CD4-positive, alpha-beta T cell (primary cell): ENCODE results near the gene CLIC4. TPM values are rescaled to one million over a fixed set of nuclear protein-coding genes. Genes with fewer than 3 reads are reported as not detected.

Experiments
- ATAC-seq: fragments of 200-7000 bp; cut with Tn5 transposase; one replicate; pipeline ENCODE4 v1.10.0; 2022; ENCODE audit warnings: mild to moderate bottlenecking; ENCODE audit not compliant: poor library complexity
- CTCF ChIA-PET: fragments of 350-600 bp; sonication (Branson Sonifier 250); formaldehyde crosslinking; loops from one replicate; lab custom pipeline; 2021; ENCODE audit warnings: antibody characterized with exemption, inconsistent platforms; lab: Charles Lee
- POLR2A ChIA-PET: fragments of 350-600 bp; sonication (Branson Sonifier 250); formaldehyde crosslinking; loops from one replicate; lab custom pipeline; 2021; ENCODE audit warnings: antibody characterized with exemption, inconsistent platforms; lab: Charles Lee
- DNase-seq, 14 experiments: peaks; one replicate each; pipeline ENCODE4 v3.0.0-alpha.2; 2013 to 2020; ENCODE audit warnings: mixed read lengths in 2 of 14
- H3K27ac ChIP-seq, 2 donors: one replicate each; pipeline versions ENCODE4 v1.5.1 to v1.7.0; 2013; ENCODE audit warnings: low read length in 2 of 2, low read depth in 1 of 2, mild to moderate bottlenecking in 1 of 2
- H3K27me3 ChIP-seq, 2 experiments: 1 replicate in 1 of 2; 2 replicates in 1 of 2; pipeline versions ENCODE4 v1.6.1 to v1.7.0; 2013; ENCODE audit warnings: low read length in 2 of 2, control low read depth in 1 of 2, mild to moderate bottlenecking in 1 of 2, moderate library complexity in 1 of 2; ENCODE audit not compliant: insufficient read depth in 2 of 2, control insufficient read depth in 1 of 2
- H3K36me3 ChIP-seq: one replicate; pipeline ENCODE4 v1.6.1; 2013; ENCODE audit warnings: low read length, control low read depth; ENCODE audit not compliant: insufficient read depth
- H3K4me1 ChIP-seq: one replicate; pipeline ENCODE4 v1.6.1; 2013; ENCODE audit warnings: low read length, control low read depth; ENCODE audit not compliant: insufficient read depth
- H3K4me3 ChIP-seq: one replicate; pipeline ENCODE4 v1.5.1; 2013; ENCODE audit warnings: mild to moderate bottlenecking, low read length, moderate library complexity
- H3K9me3 ChIP-seq, 2 experiments: 1 replicate in 1 of 2; 2 replicates in 1 of 2; pipeline versions ENCODE4 v1.6.1 to v1.7.0; 2013; ENCODE audit warnings: low read length in 2 of 2, mild to moderate bottlenecking in 2 of 2, control low read depth in 1 of 2, moderate library complexity in 1 of 2; ENCODE audit not compliant: control insufficient read depth in 1 of 2, insufficient read depth in 1 of 2
- H3K27ac Mint-ChIP-seq: one replicate; pipeline ENCODE4 v1.8.0; 2020; ENCODE audit warnings: mixed read lengths
- H3K27me3 Mint-ChIP-seq: one replicate; pipeline ENCODE4 v1.8.0; 2021; ENCODE audit warnings: mixed read lengths
- H3K36me3 Mint-ChIP-seq: one replicate; pipeline ENCODE4 v1.8.0; 2021; ENCODE audit warnings: low read depth, mixed read lengths
- H3K4me1 Mint-ChIP-seq: one replicate; pipeline ENCODE4 v1.8.0; 2021; ENCODE audit warnings: low read depth, mixed read lengths
- H3K4me3 Mint-ChIP-seq: one replicate; pipeline ENCODE4 v1.8.0; 2020; ENCODE audit warnings: mild to moderate bottlenecking, mixed read lengths
- H3K9me3 Mint-ChIP-seq: one replicate; pipeline ENCODE4 v1.8.0; 2020; ENCODE audit warnings: mixed read lengths
- CTCF ChIP-seq: fragments of 200-600 bp; IDR thresholded peaks from one replicate; pipeline ENCODE4 v1.8.0; 2022; ENCODE audit warnings: antibody characterized with exemption, mild to moderate bottlenecking
- intact Hi-C, 2 experiments: fragments of 100-400 bp; cut with DNase I in 1 of 2; cut with micrococcal nuclease in 1 of 2; formaldehyde crosslinking; loops; one replicate each; pipeline versions ENCODE4 v1.15.1 to v1.9.0; 2023 to 2025; cut with DNase I, micrococcal nuclease
- total RNA-seq, 174 experiments: library from RNA in 2 of 174; stranded (reverse) in 2 of 174; gene quantifications; one replicate each; pipeline ENCODE4 v1.2.3 and lab custom pipeline; 2021 to 2026

CLIC4 gene
- total RNA-seq, 2 experiments from 2014 or later = 1.1 to 1.3 TPM

- no peak overlapping the region for H3K4me3 Mint-ChIP-seq
Measured at GRCh38 chr1:24765308-24765988, 20.2 kb downstream of the CLIC4 start.

GRCh38 chr1:24767351-24767750, 22.1 kb downstream of the CLIC4 start:
- peaks cover 6% of the 10 kb centered on the region for H3K4me1 Mint-ChIP-seq
- ChIA-PET POLR2A (interaction anchor here (0.6 kb wide), 1 partner anchor 54 kb away, joined by 3 read pairs; no protein-coding TSS in a partner anchor), CTCF (interaction anchor here (1.4 kb wide), 1 partner anchor 79 kb away, joined by 3 read pairs; no protein-coding TSS in a partner anchor)
- H3K27me3 Mint-ChIP-seq = no peaks in the 10 kb centered on the region
- H3K36me3 Mint-ChIP-seq = no peaks in the 10 kb centered on the region
- Histone ChIP-seq H3K9me3 (no peaks in the 10 kb centered on the region), H3K27me3 (no peaks in the 10 kb centered on the region), H3K27ac (no peak overlapping the region), H3K36me3 (no peaks in the 10 kb centered on the region), H3K4me3 (no peak overlapping the region), H3K4me1 (no peaks in the 10 kb centered on the region)
- intact Hi-C loops = no loop called here
- TF ChIP-seq CTCF = no peak
- H3K27ac Mint-ChIP-seq = no peak overlapping the region
- H3K9me3 Mint-ChIP-seq = no peaks in the 10 kb centered on the region
- ATAC-seq = no peak
- H3K4me3 Mint-ChIP-seq = no peak overlapping the region
- DNase-seq = no peak

More at GRCh38 chr1:24765308-24765988, 20.2 kb downstream of the CLIC4 start:
- Histone ChIP-seq H3K9me3 (no peaks in the 10 kb centered on the region), H3K27me3 (no peaks in the 10 kb centered on the region), H3K27ac (no peak overlapping the region), H3K4me3 (no peak overlapping the region), H3K36me3 (no peaks in the 10 kb centered on the region), H3K4me1 (no peaks in the 10 kb centered on the region)
- ChIA-PET POLR2A (no interaction called here), CTCF (no interaction called here)
- no peak overlapping the region for H3K27ac Mint-ChIP-seq
- intact Hi-C loops = no loop called here
- DNase-seq = no peak
- no peaks in the 10 kb centered on the region for H3K36me3 Mint-ChIP-seq
- no peak for TF ChIP-seq CTCF
- H3K4me1 Mint-ChIP-seq = no peaks in the 10 kb centered on the region
- H3K27me3 Mint-ChIP-seq = no peaks in the 10 kb centered on the region
- no peaks in the 10 kb centered on the region for H3K9me3 Mint-ChIP-seq
- ATAC-seq = no peak

GRCh38 chr1:24768873-24769605, 23.8 kb downstream of the CLIC4 start:
- Mint-ChIP-seq H3K4me3 (no peak overlapping the region), H3K36me3 (no peaks in the 10 kb centered on the region), H3K4me1 (peaks cover 6% of the 10 kb centered on the region), H3K9me3 (no peaks in the 10 kb centered on the region), H3K27ac (no peak overlapping the region), H3K27me3 (no peaks in the 10 kb centered on the region)
- intact Hi-C loops = no loop called here
- no peak for DNase-seq
- Histone ChIP-seq H3K27me3 (no peaks in the 10 kb centered on the region), H3K4me1 (no peaks in the 10 kb centered on the region), H3K4me3 (no peak overlapping the region), H3K36me3 (no peaks in the 10 kb centered on the region), H3K9me3 (no peaks in the 10 kb centered on the region), H3K27ac (no peak overlapping the region)
- POLR2A ChIA-PET = no interaction called here
- no peak for TF ChIP-seq CTCF
- CTCF ChIA-PET = interaction anchor here (1.4 kb wide), 1 partner anchor 80 kb away, joined by 3 read pairs; no protein-coding TSS in a partner anchor
- ATAC-seq = no peak
